Naive thymus-derived CD4-positive, alpha-beta T cell (primary cell): ENCODE measurements around the gene GPR32. TPM values are rescaled to one million over a fixed set of nuclear protein-coding genes. Genes with fewer than 3 reads are reported as not detected.
"Not testable (repeated sequence)": the region's sequence is repeated elsewhere in the genome, so short reads cannot be mapped to it uniquely, and the experiment has no call there.

Experiments
- ATAC-seq: fragments of 150-1000 bp; cut with Tn5 transposase; 2 replicates; pipeline ENCODE4 v1.10.0; 2021; ENCODE audit warnings: mild to moderate bottlenecking, moderate library complexity
- CTCF ChIA-PET: fragments of 350-600 bp; sonication (Branson Sonifier 250); formaldehyde crosslinking; loops from one replicate; lab custom pipeline; 2021; ENCODE audit warnings: antibody characterized with exemption; lab: Charles Lee
- POLR2A ChIA-PET: fragments of 350-600 bp; sonication (Branson Sonifier 250); formaldehyde crosslinking; loops from one replicate; lab custom pipeline; 2021; ENCODE audit warnings: antibody characterized with exemption, inconsistent platforms; lab: Charles Lee
- DNase-seq, 9 donors: peaks; one replicate each; pipeline versions ENCODE4 v3.0.0 to v3.0.0-alpha.2; 2020 to 2022; ENCODE audit warnings: mixed read lengths in 1 of 9
- H3K27ac ChIP-seq: one replicate; pipeline ENCODE4 v1.7.0; 2013; ENCODE audit warnings: mild to moderate bottlenecking, low read depth, low read length, moderate library complexity
- H3K27me3 ChIP-seq, 2 donors: one replicate each; pipeline ENCODE4 v1.7.0; 2013; ENCODE audit warnings: low read length in 2 of 2, mild to moderate bottlenecking in 2 of 2, moderate library complexity in 2 of 2; ENCODE audit not compliant: control insufficient read depth in 2 of 2, insufficient read depth in 2 of 2
- H3K36me3 ChIP-seq, 3 experiments: 1 replicate in 2 of 3; 2 replicates in 1 of 3; pipeline ENCODE4 v1.7.0; 2013; ENCODE audit warnings: low read length in 3 of 3, mild to moderate bottlenecking in 3 of 3, moderate library complexity in 1 of 3; ENCODE audit not compliant: insufficient read depth in 3 of 3, control insufficient read depth in 2 of 3
- H3K4me1 ChIP-seq, 2 donors: one replicate each; pipeline ENCODE4 v1.7.0; 2013; ENCODE audit warnings: low read length in 2 of 2, mild to moderate bottlenecking in 2 of 2, moderate library complexity in 1 of 2; ENCODE audit not compliant: control insufficient read depth in 2 of 2, insufficient read depth in 2 of 2
- H3K4me3 ChIP-seq: 2 replicates; pipeline ENCODE4 v1.7.0; 2013; ENCODE audit warnings: mild to moderate bottlenecking, low read length
- H3K9me3 ChIP-seq, 3 experiments: 1 replicate in 2 of 3; 2 replicates in 1 of 3; pipeline ENCODE4 v1.7.0; 2013; ENCODE audit warnings: low read length in 3 of 3; ENCODE audit not compliant: control insufficient read depth in 2 of 3
- H3K27ac Mint-ChIP-seq, 9 donors: one replicate each; pipeline ENCODE4 v1.8.0; 2020 to 2022; ENCODE audit warnings: mixed read lengths in 9 of 9, mild to moderate bottlenecking in 8 of 9, moderate library complexity in 5 of 9, inconsistent platforms in 2 of 9
- H3K27me3 Mint-ChIP-seq, 5 donors: one replicate each; pipeline ENCODE4 v1.8.0; 2021 to 2022; ENCODE audit warnings: mixed read lengths in 5 of 5, mild to moderate bottlenecking in 1 of 5
- H3K36me3 Mint-ChIP-seq, 5 donors: one replicate each; pipeline ENCODE4 v1.8.0; 2020 to 2022; ENCODE audit warnings: mixed read lengths in 5 of 5, mild to moderate bottlenecking in 3 of 5, inconsistent platforms in 1 of 5
- H3K4me1 Mint-ChIP-seq, 7 donors: one replicate each; pipeline ENCODE4 v1.8.0; 2020 to 2022; ENCODE audit warnings: mixed read lengths in 7 of 7, mild to moderate bottlenecking in 3 of 7, inconsistent platforms in 1 of 7
- H3K4me3 Mint-ChIP-seq, 10 donors: one replicate each; pipeline ENCODE4 v1.8.0; 2020 to 2022; ENCODE audit warnings: mild to moderate bottlenecking in 10 of 10, mixed read lengths in 10 of 10, moderate library complexity in 6 of 10, inconsistent platforms in 2 of 10
- H3K9me3 Mint-ChIP-seq, 11 donors: one replicate each; pipeline ENCODE4 v1.8.0; 2020 to 2022; ENCODE audit warnings: mixed read lengths in 11 of 11, mild to moderate bottlenecking in 4 of 11, inconsistent platforms in 1 of 11, moderate library complexity in 1 of 11
- intact Hi-C, 2 donors: fragments of 100-400 bp; cut with micrococcal nuclease; formaldehyde crosslinking; loops; one replicate each; pipeline ENCODE4 v1.15.1; 2023
- polyA plus RNA-seq, 2 donors: library from polyadenylated mRNA; unstranded; fragments of 300-500 nt; fragmentation: Illumina TruSeq; gene quantifications; one replicate each; pipeline ENCODE4 v1.2.3, GENCODE V29; 2021
- total RNA-seq, 6 experiments: library from RNA in 5 of 6; stranded (reverse) in 5 of 6; gene quantifications; 1 replicate in 5 of 6; 2 replicates in 1 of 6; pipeline ENCODE4 v1.2.3 and lab custom pipeline; 2021 to 2026

The GPR32 gene
- total RNA-seq (not detected), polyA plus RNA-seq (not detected), total RNA-seq (lab: John Stamatoyannopoulos, UW) (not detected)

GRCh38 chr19:50770164-50770563, at the start of gene GPR32:
GPR32 (plus strand) TSS chr19:50770464; CDS start chr19:50770601, 137 bp downstream.
- H3K27ac ChIP-seq, DNase-seq, H3K27ac Mint-ChIP-seq, H3K4me1 ChIP-seq, POLR2A ChIA-PET, H3K9me3 Mint-ChIP-seq, H3K4me1 Mint-ChIP-seq, H3K27me3 ChIP-seq, H3K36me3 ChIP-seq, H3K36me3 Mint-ChIP-seq, ATAC-seq, intact Hi-C loops, H3K4me3 Mint-ChIP-seq, CTCF ChIA-PET, H3K9me3 ChIP-seq, H3K4me3 ChIP-seq: not testable (repeated sequence)
- H3K27me3 Mint-ChIP-seq: peaks cover 6 to 45% (median 28%) of the 10 kb centered on the region in 5 donors

GRCh38 chr19:50720921-50721381, 49.3 kb upstream of the GPR32 start:
- Mint-ChIP-seq H3K4me3 (peak overlapping the region in 6 of 10 donors; percentile 4 to 72 (median 48)), H3K27me3 (peaks cover 46 to 64% (median 51%) of the 10 kb centered on the region in 5 donors), H3K9me3 (peaks cover 0 to 6% (median 0%) of the 10 kb centered on the region in 11 donors), H3K4me1 (peaks cover 0 to 19% (median 11%) of the 10 kb centered on the region in 7 donors), H3K27ac (no peak overlapping the region), H3K36me3 (peaks cover 0 to 5% (median 0%) of the 10 kb centered on the region in 5 donors)
- intact Hi-C loops: loop anchor here (10.0 kb wide), 5 partner anchors 204 to 984 kb away; partner anchors contain the start of genes POLD1 (in 1 of the 2), VRK3 (in 1 of the 2) and ZNF473 (in 1 of the 2)
- no peak overlapping the region for H3K4me3 ChIP-seq
- H3K4me1 ChIP-seq: peaks cover 5 to 8% of the 10 kb centered on the region in 2 donors
- no peak for DNase-seq
- CTCF ChIA-PET: no interaction called here
- no peak overlapping the region for H3K27ac ChIP-seq
- no peaks in the 10 kb centered on the region for H3K9me3 ChIP-seq
- POLR2A ChIA-PET: no interaction called here
- ATAC-seq: no peak
- H3K27me3 ChIP-seq: peaks cover 0 to 8% of the 10 kb centered on the region in 2 donors
- H3K36me3 ChIP-seq: no peaks in the 10 kb centered on the region

GRCh38 chr19:50721441-50722137, 48.7 kb upstream of the GPR32 start:
- H3K4me1 ChIP-seq: peaks cover 5 to 12% of the 10 kb centered on the region in 2 donors
- Mint-ChIP-seq H3K9me3 (peaks cover 0 to 6% (median 0%) of the 10 kb centered on the region in 11 donors), H3K36me3 (peaks cover 0 to 5% (median 0%) of the 10 kb centered on the region in 5 donors), H3K27ac (no peak overlapping the region), H3K4me3 (peak overlapping the region in 4 of 10 donors; percentile 2 to 70 (median 41)), H3K27me3 (peaks cover 42 to 62% (median 46%) of the 10 kb centered on the region in 5 donors), H3K4me1 (peaks cover 0 to 22% (median 16%) of the 10 kb centered on the region in 7 donors)
- no peaks in the 10 kb centered on the region for H3K36me3 ChIP-seq
- POLR2A ChIA-PET: no interaction called here
- intact Hi-C loops: loop anchor here (10.0 kb wide), 5 partner anchors 203 to 983 kb away; partner anchors contain the start of genes POLD1 (in 1 of the 2), VRK3 (in 1 of the 2) and ZNF473 (in 1 of the 2)
- DNase-seq (no peak), ATAC-seq (no peak)
- CTCF ChIA-PET: no interaction called here
- H3K9me3 ChIP-seq: no peaks in the 10 kb centered on the region
- no peak overlapping the region for H3K27ac ChIP-seq
- peaks cover under 1 to 8% of the 10 kb centered on the region in 2 donors for H3K27me3 ChIP-seq
- H3K4me3 ChIP-seq: no peak overlapping the region

- intact Hi-C loops: loop anchor here (10.0 kb wide), 5 partner anchors 202 to 982 kb away; partner anchors contain the start of genes POLD1 (in 1 of the 2), VRK3 (in 1 of the 2) and ZNF473 (in 1 of the 2)
- H3K4me3 ChIP-seq: no peak overlapping the region
These were observed 47.9 kb upstream of the GPR32 start for GRCh38 chr19:50722201-50723013.

GRCh38 chr19:50723069-50723468, 47.2 kb upstream of the GPR32 start, which contains the start of gene CLEC11A:
CLEC11A (plus strand) TSS chr19:50723364; CDS start chr19:50723526, 162 bp downstream.
- ATAC-seq (no peak), DNase-seq (no peak)
- intact Hi-C loops: loop anchor here (10.0 kb wide), 5 partner anchors 202 to 982 kb away; partner anchors contain the start of genes POLD1 (in 1 of the 2), VRK3 (in 1 of the 2) and ZNF473 (in 1 of the 2)
- ChIA-PET POLR2A (no interaction called here), CTCF (no interaction called here)
- Mint-ChIP-seq H3K27ac (peak within 1 kb of the TSS in 1 of 9 donors; percentile 28), H3K27me3 (peaks cover 47 to 67% (median 49%) of the 10 kb centered on the region in 5 donors), H3K4me3 (peak within 1 kb of the TSS; percentile 60 to 92 (median 80)), H3K4me1 (peaks cover 0 to 33% (median 20%) of the 10 kb centered on the region in 7 donors), H3K36me3 (peaks cover 0 to 5% (median 0%) of the 10 kb centered on the region in 5 donors), H3K9me3 (peaks cover 0 to 7% (median 2%) of the 10 kb centered on the region in 11 donors)
- Histone ChIP-seq H3K9me3 (no peaks in the 10 kb centered on the region), H3K4me1 (peaks cover 5 to 12% of the 10 kb centered on the region in 2 donors), H3K4me3 (no peak within 1 kb of the TSS), H3K27me3 (peaks cover 5 to 12% of the 10 kb centered on the region in 2 donors), H3K27ac (no peak within 1 kb of the TSS), H3K36me3 (no peaks in the 10 kb centered on the region)

More at GRCh38 chr19:50722201-50723013, 47.9 kb upstream of the GPR32 start:
- ChIA-PET POLR2A (no interaction called here), CTCF (no interaction called here)
- H3K36me3 ChIP-seq: no peaks in the 10 kb centered on the region
- peaks cover 5 to 12% of the 10 kb centered on the region in 2 donors for H3K27me3 ChIP-seq
- H3K36me3 Mint-ChIP-seq: peaks cover 0 to 5% (median 0%) of the 10 kb centered on the region in 5 donors
- no peak for DNase-seq
- H3K27ac ChIP-seq: no peak overlapping the region
- no peak for ATAC-seq
- no peak overlapping the region for H3K27ac Mint-ChIP-seq
- peaks cover 0 to 29% (median 16%) of the 10 kb centered on the region in 7 donors for H3K4me1 Mint-ChIP-seq
- H3K4me3 Mint-ChIP-seq: peak overlapping the region in 5 of 10 donors; percentile 9 to 81 (median 43)
- peaks cover 45 to 65% (median 48%) of the 10 kb centered on the region in 5 donors for H3K27me3 Mint-ChIP-seq
- H3K4me1 ChIP-seq: peaks cover 5 to 12% of the 10 kb centered on the region in 2 donors
- H3K9me3 Mint-ChIP-seq: peaks cover 0 to 10% (median 0%) of the 10 kb centered on the region in 11 donors
- H3K9me3 ChIP-seq: no peaks in the 10 kb centered on the region
